ENCODE results near the gene SETDB1.

The SETDB1 gene

DNA sequence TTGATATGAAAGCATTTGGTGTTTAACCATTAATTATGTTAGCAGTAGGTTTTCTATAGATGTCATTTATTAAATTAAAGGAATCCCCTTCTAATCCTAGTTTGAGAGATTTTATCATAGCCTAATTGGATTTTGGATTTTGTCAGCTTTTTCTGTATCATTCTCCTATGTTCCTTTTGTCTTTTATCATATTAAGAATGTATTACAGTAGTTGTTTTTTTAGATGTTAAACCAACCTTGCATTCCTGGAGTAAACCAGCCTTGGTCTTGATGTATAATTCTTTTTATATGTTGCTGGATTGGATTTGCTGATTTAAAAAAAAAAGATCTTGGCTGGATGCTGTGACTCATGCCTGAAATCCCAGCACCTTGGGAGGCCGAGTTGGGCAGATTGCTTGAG lies 5.6 kb downstream of the SETDB1 start:
- no peak for DNase-seq (ENCODE audit: low read depth)

DNA sequence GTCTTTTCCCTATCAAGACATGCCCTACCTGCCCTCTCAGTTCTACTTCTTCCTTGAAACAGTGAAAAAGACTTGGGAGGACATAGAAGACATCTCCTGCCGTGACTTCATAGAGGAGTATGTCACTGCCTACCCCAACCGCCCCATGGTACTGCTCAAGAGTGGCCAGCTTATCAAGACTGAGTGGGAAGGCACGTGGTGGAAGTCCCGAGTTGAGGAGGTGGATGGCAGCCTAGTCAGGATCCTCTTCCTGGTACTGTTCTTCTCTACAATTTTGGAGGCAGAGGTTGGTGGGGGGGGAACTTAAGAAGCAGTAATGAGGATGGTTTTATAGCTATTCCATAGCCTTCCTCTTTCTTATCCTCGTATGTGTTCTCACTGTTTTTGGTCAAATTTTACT lies 18.7 kb downstream of the SETDB1 start:
- no peak for DNase-seq (ENCODE audit: low read depth)

- no peak for DNase-seq (ENCODE audit: low read depth)
These were observed 28.5 kb downstream of the SETDB1 start for GRCh38 chr1:150954708-150955107.

DNA sequence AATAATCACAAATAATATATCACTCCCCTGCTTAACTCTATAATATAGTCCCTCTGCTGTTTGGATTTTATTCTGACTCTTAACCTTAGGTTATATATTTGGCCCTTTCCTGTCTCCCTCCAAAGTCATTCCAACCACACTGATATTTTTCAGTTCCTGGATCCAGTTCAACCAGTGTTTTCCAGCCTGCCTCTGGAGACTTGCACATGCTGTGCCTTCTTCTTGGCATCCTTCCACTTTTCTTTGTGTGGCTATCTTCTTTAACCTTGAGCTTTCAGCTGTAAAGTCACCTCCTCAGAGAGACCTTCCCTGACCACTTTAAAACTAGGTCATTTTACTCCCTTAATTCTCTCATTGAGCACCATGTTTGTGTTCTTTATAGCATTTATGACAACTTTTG lies 29.1 kb downstream of the SETDB1 start:
- no peak for DNase-seq (ENCODE audit: low read depth)

DNA sequence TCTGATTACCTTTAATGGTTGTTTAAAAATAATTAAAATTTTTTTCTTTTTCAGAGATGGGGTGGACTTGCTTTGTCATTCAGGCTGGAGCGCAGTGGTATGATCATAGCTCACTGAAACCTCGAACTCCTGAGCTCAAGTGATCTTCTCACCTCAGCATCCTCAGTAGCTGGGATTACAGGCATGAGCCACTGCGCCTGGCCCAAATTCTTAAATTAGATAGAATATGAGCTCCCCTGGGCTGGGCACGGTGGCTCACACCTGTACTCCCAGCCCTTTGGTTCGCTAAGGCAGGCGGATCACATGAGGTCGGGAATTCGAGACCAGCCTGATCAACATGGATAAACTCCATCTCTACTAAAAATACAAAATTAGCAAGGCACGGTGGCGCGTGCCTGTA lies 31.5 kb downstream of the SETDB1 start:
- no peak for DNase-seq (ENCODE audit: low read depth)

DNA sequence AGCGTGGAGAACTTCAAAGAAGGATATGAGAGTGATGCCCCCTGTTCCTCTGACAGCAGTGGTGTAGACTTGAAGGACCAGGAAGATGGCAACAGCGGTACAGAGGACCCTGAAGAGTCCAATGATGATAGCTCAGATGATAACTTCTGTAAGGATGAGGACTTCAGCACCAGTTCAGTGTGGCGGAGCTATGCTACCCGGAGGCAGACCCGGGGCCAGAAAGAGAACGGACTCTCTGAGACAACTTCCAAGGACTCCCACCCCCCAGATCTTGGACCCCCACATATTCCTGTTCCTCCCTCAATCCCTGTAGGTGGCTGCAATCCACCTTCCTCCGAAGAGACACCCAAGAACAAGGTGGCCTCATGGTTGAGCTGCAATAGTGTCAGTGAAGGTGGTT lies 34.5 kb downstream of the SETDB1 start:
- no peak for DNase-seq (ENCODE audit: low read depth)

DNA sequence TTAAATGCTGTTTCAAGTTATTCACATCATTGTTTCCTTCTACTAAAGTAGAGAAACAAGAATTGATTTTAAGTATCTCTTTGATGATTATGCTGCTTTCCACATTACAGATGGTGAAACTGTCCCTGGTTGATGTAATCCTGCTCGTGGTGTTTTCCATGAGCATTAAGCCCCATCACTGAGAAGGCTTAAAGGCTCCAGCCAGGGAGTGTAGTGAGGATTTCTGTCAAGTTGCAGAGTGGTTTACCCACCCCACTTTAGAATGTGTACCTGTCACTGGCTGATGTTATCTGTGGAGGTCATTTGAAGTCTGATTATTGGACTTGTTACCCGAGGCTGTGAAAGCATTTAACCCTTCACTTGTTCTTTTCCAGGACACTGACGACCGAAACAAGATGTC lies 35.6 kb downstream of the SETDB1 start:
- DNase-seq (ENCODE audit: low read depth): no peak

- DNase-seq (ENCODE audit: low read depth): no peak
These were observed 37.4 kb downstream of the SETDB1 start for GRCh38 chr1:150963321-150964163.

GRCh38 chr1:150964164-150964489 lies 38.0 kb downstream of the SETDB1 start:
- DNase-seq (ENCODE audit: low read depth): no peak

GRCh38 chr1:150965605-150966004 lies 39.4 kb downstream of the SETDB1 start:
- DNase-seq (ENCODE audit: low read depth): no peak

- no peak for DNase-seq (ENCODE audit: low read depth)
These were observed 39.8 kb downstream of the SETDB1 start for GRCh38 chr1:150966011-150966410.

GRCh38 chr1:150967936-150968335 lies 41.8 kb downstream of the SETDB1 start:
- DNase-seq (ENCODE audit: low read depth): no peak

DNA sequence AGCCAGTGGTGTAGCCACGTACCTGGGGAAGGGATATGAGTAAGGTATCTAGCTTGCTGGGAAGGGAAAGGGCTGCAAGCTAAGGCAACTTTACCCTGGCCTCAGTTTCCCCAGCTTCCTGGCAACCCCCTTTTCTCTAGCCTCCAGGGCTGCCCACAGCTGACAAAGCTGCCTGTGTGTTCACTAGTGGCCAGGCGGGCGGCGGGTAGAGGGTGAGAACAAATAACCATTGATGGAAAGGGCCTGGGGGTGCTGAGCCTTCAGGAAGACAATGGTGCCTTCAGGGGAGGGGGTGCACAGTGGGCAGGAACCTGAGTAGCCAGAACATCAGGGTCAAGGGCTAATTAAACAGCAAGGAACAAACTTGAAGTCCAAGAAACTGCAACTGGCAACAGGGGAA lies 42.3 kb downstream of the SETDB1 start:
- no peak for DNase-seq (ENCODE audit: low read depth)

- no peak for DNase-seq (ENCODE audit: low read depth)
These were observed 43.5 kb downstream of the SETDB1 start for GRCh38 chr1:150969626-150970025.

DNA sequence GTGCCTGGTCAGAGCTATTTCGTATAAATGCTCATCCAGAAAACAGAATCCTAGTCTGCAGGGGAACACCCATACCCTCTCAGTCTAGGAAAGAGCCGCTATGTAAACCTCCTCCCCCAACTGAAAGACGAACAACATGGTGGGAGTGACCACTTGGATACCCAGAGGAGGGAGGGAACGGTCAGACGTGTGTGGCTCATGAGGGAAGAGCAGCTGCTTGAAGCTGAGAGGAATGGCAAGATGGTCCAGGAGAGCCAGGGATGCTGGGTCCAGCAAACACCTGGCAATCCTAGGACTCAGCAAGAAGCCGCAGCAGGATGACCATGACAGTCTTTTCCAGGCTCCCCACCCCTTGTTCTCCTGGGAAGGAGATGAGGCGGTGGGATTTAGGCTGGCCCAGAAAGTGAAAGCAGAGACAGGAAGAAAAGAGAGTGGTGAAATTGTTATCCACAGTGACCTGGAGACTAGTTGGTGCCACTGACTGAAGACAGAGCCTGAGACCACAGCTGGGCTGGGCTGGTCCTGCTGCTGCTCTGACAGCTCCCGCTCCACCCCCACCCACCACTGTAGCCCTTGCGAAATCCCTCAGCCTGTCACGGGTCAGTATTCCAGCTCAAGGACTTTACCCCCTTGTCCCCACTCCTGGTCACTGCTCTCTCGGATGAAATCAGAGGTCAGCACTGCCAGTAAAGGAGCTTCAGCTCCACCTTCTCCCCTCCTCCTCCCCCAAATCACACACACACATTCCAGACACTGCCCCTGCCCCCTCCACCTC lies 44.8 kb downstream of the SETDB1 start:
- DNase-seq (ENCODE audit: low read depth): no peak

DNA sequence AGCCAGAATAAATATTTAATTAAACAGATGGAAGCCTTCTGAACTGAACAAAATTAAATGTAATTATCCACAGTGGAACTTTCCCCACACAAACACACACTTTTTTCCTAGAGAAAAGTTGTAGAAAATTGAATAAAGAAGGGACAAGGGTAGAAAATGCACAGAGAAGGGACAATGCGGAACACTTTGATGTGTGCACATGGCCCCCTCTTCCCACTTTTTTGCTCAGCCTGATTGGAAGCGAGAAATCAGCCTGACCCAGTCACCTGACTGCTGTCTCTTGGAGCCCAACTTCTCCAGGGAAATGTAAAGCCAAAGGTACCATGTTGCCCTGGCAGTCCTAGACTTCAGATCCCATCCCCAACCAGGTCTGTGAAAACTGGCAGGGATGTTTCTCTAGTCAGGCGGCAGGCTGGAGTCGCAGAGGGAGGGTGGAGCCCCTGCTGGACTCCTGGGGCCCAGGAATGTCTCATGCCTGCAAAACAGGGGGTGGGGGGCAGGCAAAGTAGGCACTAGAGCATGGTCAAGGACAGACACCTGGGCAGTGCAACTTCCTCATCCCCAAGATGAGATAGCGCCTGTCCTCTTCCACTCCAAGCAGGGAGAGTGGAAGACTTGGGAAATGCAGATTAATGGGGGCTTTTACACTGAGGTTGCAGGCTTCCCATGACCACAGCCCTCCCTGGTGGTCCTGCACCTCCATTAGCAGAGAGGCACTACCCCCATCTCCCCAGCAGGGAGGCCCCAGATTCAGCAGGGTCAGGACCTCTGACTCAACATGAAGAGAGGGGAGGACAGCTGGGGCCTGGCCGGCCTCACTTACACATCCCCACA lies 45.6 kb downstream of the SETDB1 start:
- no peak for DNase-seq (ENCODE audit: low read depth)

DNA sequence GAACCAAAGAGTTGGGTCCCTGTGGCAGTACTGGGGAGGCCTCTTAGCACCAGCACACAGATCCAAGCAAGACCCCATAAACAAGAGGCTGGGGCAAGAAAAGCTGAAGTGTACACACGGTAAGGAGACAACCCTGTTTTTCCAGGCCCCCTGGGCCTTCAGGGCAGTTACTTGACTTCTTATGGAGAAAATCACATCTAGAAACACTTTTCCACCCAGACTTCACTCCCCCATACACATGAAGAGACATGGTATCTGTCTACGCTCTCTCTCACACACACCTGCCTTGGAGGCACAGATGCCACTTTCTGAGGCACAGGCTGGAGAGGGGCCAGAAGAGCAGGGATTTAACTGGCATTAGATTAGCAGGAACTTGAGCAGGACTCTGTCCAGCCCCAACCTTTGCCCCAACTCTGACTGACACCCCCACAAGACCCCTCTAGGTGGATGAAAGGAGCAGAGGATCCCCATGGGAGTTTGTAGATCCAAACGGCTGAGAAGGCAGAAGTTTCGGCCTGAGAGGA lies 46.3 kb downstream of the SETDB1 start:
- DNase-seq (ENCODE audit: low read depth): no peak

- DNase-seq (ENCODE audit: low read depth): no peak
These were observed 47.2 kb downstream of the SETDB1 start for GRCh38 chr1:150973258-150973835.

DNA sequence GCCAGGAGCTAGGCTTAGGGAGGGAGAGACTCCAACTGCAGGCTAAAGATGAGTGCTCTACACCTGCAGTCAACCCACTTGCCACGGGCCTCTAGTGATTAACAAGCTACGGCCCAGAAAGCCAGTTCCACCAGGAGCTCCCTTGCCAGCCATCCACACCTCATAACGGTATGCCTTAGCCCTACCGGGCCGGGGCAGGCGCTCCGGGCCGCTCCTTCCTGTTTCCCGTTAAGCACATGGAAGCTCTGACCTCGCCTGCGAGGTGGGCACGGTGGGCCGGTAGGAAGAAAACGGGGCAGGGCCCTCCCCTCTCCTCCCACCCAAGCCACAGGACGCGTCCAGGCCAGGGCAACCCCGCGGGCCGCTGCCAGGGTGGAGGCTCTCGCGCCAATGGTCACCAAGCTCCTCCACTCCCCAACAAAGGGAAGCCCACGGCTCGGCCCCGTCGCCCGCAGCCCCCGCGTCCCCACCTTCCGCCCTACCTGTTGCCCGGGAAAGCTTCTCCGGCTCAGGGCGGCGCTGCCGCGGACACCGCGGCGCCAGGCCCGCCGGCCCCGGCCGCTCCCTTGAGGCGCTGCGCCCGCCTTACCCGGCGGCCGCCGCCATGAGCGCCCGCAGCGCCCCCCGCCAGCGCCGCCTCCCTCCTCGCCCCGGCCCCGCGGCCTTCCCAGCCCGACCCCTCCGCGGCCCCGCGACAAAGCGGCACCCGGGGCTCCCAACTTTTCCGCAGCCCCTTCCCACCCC lies 47.8 kb downstream of the SETDB1 start:
- DNase-seq (ENCODE audit: low read depth): peak; percentile 9

DNA sequence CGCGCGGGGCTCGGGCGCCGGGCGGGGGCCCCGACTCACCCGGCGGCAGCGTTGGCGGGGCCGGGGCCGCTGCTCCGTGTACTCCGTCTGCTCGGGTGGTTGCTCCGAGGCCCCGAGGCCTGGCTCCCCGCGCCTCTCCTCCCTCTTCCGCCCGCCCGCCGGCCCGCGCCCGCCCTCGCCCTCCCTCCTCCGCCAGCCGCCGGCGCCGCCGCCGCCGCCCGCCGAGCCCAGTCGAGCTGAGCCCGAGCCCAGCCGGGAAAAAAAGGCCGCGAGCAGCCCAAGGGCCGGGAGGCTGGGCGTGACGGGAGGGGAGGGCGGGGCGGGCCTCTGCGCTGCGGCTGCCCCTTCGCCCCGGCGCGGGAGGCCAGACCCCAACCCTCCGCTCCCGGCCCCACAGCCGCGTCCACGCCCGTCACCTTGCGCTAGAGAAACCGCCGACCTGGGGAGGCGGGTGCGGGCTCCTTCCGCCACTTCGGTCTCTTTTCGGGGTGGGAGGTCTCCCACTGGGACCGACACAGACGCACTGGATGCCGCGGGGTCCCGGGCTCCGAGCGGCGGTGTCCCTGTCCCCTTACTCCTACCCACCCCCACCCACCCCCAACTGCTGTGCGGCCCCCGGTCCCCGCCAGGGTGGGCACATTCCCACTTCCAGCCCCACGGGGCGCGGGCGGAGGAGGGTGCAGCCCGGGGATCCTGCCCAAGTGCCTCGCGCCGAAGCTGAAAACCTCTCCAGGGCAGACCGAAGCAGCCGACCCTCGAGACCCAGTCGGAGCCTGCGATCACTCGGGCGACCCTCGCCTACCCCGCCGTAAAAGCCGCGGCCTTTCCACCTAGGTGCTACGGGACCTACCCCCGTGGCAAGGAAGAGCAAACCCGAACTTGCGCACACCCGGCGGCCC lies 48.7 kb downstream of the SETDB1 start, which contains the start of gene CERS2:
CERS2 (minus strand) TSS at position 256 of the 899 bp plus-strand sequence. CDS start 5,745 bp downstream, outside the sequence.
- DNase-seq (ENCODE audit: low read depth): peak; percentile 77
